Body of pancreas (tissue), 4 donors: Measurements from ENCODE around the gene POU3F4.

Source experiments
- CTCF ChIP-seq, 7 experiments: fragments of 450-650 bp in 4 of 7; fragments of 200-600 bp in 3 of 7; sonication (generic) in 3 of 7; IDR thresholded peaks; one replicate each; pipeline ENCODE4 v1.5.1; 2016 to 2019; ENCODE audit warnings: antibody characterized with exemption in 7 of 7
- POLR2A ChIP-seq, 3 donors: fragments of 450-650 bp; IDR thresholded peaks; one replicate each; pipeline ENCODE4 v1.6.1; 2016; ENCODE audit warnings: antibody characterized with exemption in 3 of 3, mild to moderate bottlenecking in 2 of 3

GRCh38 chrX:83469551-83469950, 38.5 kb upstream of the POU3F4 start:
- TF ChIP-seq CTCF (IDR thresholded peaks at IDR 0.05): peak in 5 of 7 experiments; percentile 24 to 59 (median 38)
- no peak for TF ChIP-seq POLR2A (IDR thresholded peaks at IDR 0.05)
